K562 (cell line): Measurements from ENCODE around the gene GRK3. TPM values are rescaled to one million over a fixed set of nuclear protein-coding genes. Genes with fewer than 3 reads are reported as not detected.

Experiments
- ARID2 ChIP-seq: fragments of 450-650 bp; IDR thresholded peaks from 2 replicates; pipeline ENCODE4 v1.6.1; 2017; ENCODE audit warnings: antibody characterized with exemption, mild to moderate bottlenecking
- FUS ChIP-seq: fragments of 200-400 bp; formaldehyde crosslinking; optimal IDR thresholded peaks from 2 replicates; pipeline ENCODE3; 2017; ENCODE audit warnings: low read depth, low read length
- HDAC2 ChIP-seq: fragments of 450-650 bp; IDR thresholded peaks from 2 replicates; pipeline ENCODE4 v1.6.1; 2016; ENCODE audit warnings: mild to moderate bottlenecking
- HOXB6 ChIP-seq: fragments of 250-450 bp; sonication (Bioruptor Pico); IDR thresholded peaks from 2 replicates; pipeline ENCODE4 v1.5.1; 2022; ENCODE audit warnings: mild to moderate bottlenecking, borderline replicate concordance
- LEF1 ChIP-seq: fragments of 450-650 bp; IDR thresholded peaks from 2 replicates; pipeline ENCODE4 v1.6.1; 2016; ENCODE audit warnings: mild to moderate bottlenecking
- NFE2 ChIP-seq: IDR thresholded peaks from 2 replicates; pipeline ENCODE4 v1.6.1; 2014; ENCODE audit warnings: antibody characterized with exemption, low read depth
- SAP30 ChIP-seq: fragments of 200-600 bp; sonication (generic); IDR thresholded peaks from 2 replicates; pipeline ENCODE4 v1.6.1; 2012; ENCODE audit warnings: borderline replicate concordance, low read depth, mild to moderate bottlenecking, moderate library complexity, low read length, control low read depth, inconsistent platforms; ENCODE audit not compliant: insufficient read depth, poor library complexity, severe bottlenecking
- TEAD4 ChIP-seq, 2 experiments: sonication (generic) in 1 of 2; formaldehyde crosslinking in 1 of 2; IDR thresholded peaks; 2 replicates each; pipeline versions ENCODE4 v1.6.1 to v1.8.0; 2012 to 2022; ENCODE audit warnings: borderline replicate concordance in 1 of 2, inconsistent platforms in 1 of 2, low read length in 1 of 2, mild to moderate bottlenecking in 1 of 2, missing genetic modification reagents in 1 of 2
- XRCC5 ChIP-seq: fragments of 200-400 bp; formaldehyde crosslinking; IDR thresholded peaks from 2 replicates; pipeline ENCODE4 v1.6.1; 2017; ENCODE audit warnings: low read depth, mild to moderate bottlenecking, low read length
- ZFP1 ChIP-seq: fragments of 450-650 bp; formaldehyde crosslinking; IDR thresholded peaks from 2 replicates; pipeline ENCODE4 v1.4.0; 2020; ENCODE audit warnings: mild to moderate bottlenecking, mixed read lengths
- ZNF431 ChIP-seq: sonication (generic); formaldehyde crosslinking; IDR thresholded peaks from 2 replicates; pipeline ENCODE4 v1.8.0; 2022; ENCODE audit warnings: mild to moderate bottlenecking, missing genetic modification reagents
- ZNF518B ChIP-seq: fragments of 250-450 bp; sonication (Bioruptor Pico); IDR thresholded peaks from 2 replicates; pipeline ENCODE4 v1.5.0; 2021; ENCODE audit warnings: mild to moderate bottlenecking, moderate library complexity
- ZNF639 ChIP-seq, 2 experiments: fragments of 200-800 bp in 1 of 2; sonication (Bioruptor generic) in 1 of 2; sonication (generic) in 1 of 2; formaldehyde crosslinking in 1 of 2; IDR thresholded peaks in 1 of 2; conservative IDR thresholded peaks in 1 of 2; 2 replicates each; pipeline versions ENCODE4 v1.5.0 to v1.6.1; 2016 to 2020; ENCODE audit warnings: missing compliant biosample characterization in 1 of 2, missing genetic modification characterization in 1 of 2, missing genetic modification reagents in 1 of 2
- polyA plus RNA-seq, 8 experiments: library from polyadenylated mRNA; depleted of rRNA in 4 of 8; stranded (reverse) in 5 of 8; unstranded in 3 of 8; fragments of >200 nt; fragmentation: Nextera tagmentation in 2 of 8; fragmentation: Illumina TruSeq in 1 of 8; extraction: Ambion mirVana in 2 of 8; extraction: Trizol in 1 of 8; gene quantifications; 2 replicates each; pipeline versions ENCODE4 v1.2.1 to v1.2.3, GENCODE V29; 2011 to 2014; ENCODE audit warnings: inconsistent platforms in 1 of 8, missing spikeins in 1 of 8
- total RNA-seq, 7 experiments: library from RNA; depleted of rRNA in 6 of 7; stranded (reverse); fragments of >200 nt in 6 of 7; fragmentation: Illumina TruSeq in 2 of 7; extraction: Trizol in 2 of 7; gene quantifications; 2 replicates each; pipeline versions ENCODE4 v1.2.1 to v1.2.3, GENCODE V29; 2011 to 2021; ENCODE audit warnings: low replicate concordance in 1 of 7
- TF ChIP-seq, protein P1 (sequence below), 2 experiments: fragments of 150-350 bp in 1 of 2; IDR thresholded peaks; 2 replicates each; pipeline ENCODE4 v1.6.1; 2012 to 2016; ENCODE audit warnings: low read depth in 2 of 2, low read length in 2 of 2, mild to moderate bottlenecking in 1 of 2, moderate library complexity in 1 of 2

Gene GRK3
- total and polyA plus RNA-seq, 9 of the 15 experiments (the other 6 are each of a cell fraction or from before 2014, with no cell fraction given) = 1.4 to 7.6 (median 3.6) TPM

DNA sequence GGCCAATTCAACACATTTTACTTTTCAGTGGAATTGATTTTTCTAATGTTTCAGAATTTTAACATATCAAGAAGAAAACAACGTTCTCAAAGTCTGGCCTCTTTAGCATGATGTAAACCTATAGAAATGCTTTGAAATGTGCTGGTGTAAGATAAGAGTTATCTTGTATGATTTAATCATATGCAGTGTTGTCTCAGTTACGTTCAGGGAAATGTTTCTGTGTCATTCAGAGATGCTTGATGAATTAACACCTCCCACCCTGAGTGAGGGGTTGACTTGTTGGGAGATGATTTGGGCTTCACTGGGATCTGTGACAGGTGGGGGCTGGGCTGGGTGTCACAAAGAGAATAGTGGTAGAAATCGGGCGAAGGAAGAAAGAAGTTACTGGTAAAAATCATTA is 161.8 kb downstream of the GRK3 start (continued):
- no peak for TF ChIP-seq ZNF639 (CRISPR knock-in tag; conservative IDR thresholded peaks at IDR 0.05 in 1 of 2, IDR thresholded peaks at IDR 0.05 in 1 of 2)
- peak; percentile 13; the same call in 1 of the 2 replicates for TF ChIP-seq HDAC2
- TF ChIP-seq HOXB6 (CRISPR knock-in tag) = no peak
- no peak for TF ChIP-seq SAP30
- TF ChIP-seq ZNF431 (CRISPR knock-in tag) = no peak
- peak; percentile 90 for TF ChIP-seq LEF1
- TF ChIP-seq FUS = no peak
- no peak for TF ChIP-seq ARID2
- TF ChIP-seq TEAD4 (IDR thresholded peaks at IDR 0.05; ENCODE audit: low read length) = peak; percentile 89
- TF ChIP-seq TEAD4 (CRISPR knock-in tag; IDR thresholded peaks at IDR 0.05; ENCODE audit: borderline replicate concordance) = no peak
- no peak for TF ChIP-seq ZFP1 (CRISPR knock-in tag)
- TF ChIP-seq NFE2 = peak; percentile 44
- TF ChIP-seq XRCC5 = no peak
- TF ChIP-seq, protein P1, sequence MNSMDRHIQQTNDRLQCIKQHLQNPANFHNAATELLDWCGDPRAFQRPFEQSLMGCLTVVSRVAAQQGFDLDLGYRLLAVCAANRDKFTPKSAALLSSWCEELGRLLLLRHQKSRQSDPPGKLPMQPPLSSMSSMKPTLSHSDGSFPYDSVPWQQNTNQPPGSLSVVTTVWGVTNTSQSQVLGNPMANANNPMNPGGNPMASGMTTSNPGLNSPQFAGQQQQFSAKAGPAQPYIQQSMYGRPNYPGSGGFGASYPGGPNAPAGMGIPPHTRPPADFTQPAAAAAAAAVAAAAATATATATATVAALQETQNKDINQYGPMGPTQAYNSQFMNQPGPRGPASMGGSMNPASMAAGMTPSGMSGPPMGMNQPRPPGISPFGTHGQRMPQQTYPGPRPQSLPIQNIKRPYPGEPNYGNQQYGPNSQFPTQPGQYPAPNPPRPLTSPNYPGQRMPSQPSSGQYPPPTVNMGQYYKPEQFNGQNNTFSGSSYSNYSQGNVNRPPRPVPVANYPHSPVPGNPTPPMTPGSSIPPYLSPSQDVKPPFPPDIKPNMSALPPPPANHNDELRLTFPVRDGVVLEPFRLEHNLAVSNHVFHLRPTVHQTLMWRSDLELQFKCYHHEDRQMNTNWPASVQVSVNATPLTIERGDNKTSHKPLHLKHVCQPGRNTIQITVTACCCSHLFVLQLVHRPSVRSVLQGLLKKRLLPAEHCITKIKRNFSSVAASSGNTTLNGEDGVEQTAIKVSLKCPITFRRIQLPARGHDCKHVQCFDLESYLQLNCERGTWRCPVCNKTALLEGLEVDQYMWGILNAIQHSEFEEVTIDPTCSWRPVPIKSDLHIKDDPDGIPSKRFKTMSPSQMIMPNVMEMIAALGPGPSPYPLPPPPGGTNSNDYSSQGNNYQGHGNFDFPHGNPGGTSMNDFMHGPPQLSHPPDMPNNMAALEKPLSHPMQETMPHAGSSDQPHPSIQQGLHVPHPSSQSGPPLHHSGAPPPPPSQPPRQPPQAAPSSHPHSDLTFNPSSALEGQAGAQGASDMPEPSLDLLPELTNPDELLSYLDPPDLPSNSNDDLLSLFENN (IDR thresholded peaks at IDR 0.05; ENCODE audit: low read depth in 2 of 2, low read length in 2 of 2) = peak in 1 of 2 experiments; percentile 71; a peak in 1 of 4 replicates
- TF ChIP-seq ZNF518B (CRISPR knock-in tag) = no peak
